Kidney epithelial cell (primary cell): ENCODE data around the gene PTTG2. TPM values are rescaled to one million over a fixed set of nuclear protein-coding genes. Genes with fewer than 3 reads are reported as not detected.
A peak's percentile ranks its signal among the peaks of the same experiment; 100 is the strongest.

Experiments used
- DNase-seq: peaks from one replicate; pipeline ENCODE4 v3.0.0-alpha.2; 2010; ENCODE audit warnings: low read depth
- H3K27me3 ChIP-seq: 2 replicates; pipeline ENCODE4 v1.6.0; 2011; ENCODE audit warnings: low read length; ENCODE audit not compliant: control insufficient read depth, insufficient read depth
- H3K36me3 ChIP-seq: 2 replicates; pipeline ENCODE4 v1.5.1; 2011; ENCODE audit warnings: low read length; ENCODE audit not compliant: control insufficient read depth, insufficient read depth
- H3K4me3 ChIP-seq: 2 replicates; pipeline ENCODE4 v1.5.1; 2011; ENCODE audit warnings: low read depth, mild to moderate bottlenecking, control low read depth, low read length
- total RNA-seq: library from RNA; depleted of rRNA; stranded (reverse); fragments of >200 nt; gene quantifications from 2 replicates; pipeline ENCODE4 v1.2.3, GENCODE V29; 2015
- TF ChIP-seq, protein P1 (sequence below): IDR thresholded peaks from 2 replicates; pipeline ENCODE4 v1.5.1; 2011; ENCODE audit warnings: mild to moderate bottlenecking, moderate library complexity, low read length, control low read depth, inconsistent platforms; ENCODE audit not compliant: insufficient read depth, poor library complexity, severe bottlenecking

PTTG2 gene
- total RNA-seq, 1 donor from 2014 or later = not detected

- peak; percentile 54 for DNase-seq
- Histone ChIP-seq H3K27me3 (no peaks in the 10 kb centered on the region), H3K4me3 (no peak overlapping the region), H3K36me3 (no peaks in the 10 kb centered on the region)
- TF ChIP-seq, protein P1, sequence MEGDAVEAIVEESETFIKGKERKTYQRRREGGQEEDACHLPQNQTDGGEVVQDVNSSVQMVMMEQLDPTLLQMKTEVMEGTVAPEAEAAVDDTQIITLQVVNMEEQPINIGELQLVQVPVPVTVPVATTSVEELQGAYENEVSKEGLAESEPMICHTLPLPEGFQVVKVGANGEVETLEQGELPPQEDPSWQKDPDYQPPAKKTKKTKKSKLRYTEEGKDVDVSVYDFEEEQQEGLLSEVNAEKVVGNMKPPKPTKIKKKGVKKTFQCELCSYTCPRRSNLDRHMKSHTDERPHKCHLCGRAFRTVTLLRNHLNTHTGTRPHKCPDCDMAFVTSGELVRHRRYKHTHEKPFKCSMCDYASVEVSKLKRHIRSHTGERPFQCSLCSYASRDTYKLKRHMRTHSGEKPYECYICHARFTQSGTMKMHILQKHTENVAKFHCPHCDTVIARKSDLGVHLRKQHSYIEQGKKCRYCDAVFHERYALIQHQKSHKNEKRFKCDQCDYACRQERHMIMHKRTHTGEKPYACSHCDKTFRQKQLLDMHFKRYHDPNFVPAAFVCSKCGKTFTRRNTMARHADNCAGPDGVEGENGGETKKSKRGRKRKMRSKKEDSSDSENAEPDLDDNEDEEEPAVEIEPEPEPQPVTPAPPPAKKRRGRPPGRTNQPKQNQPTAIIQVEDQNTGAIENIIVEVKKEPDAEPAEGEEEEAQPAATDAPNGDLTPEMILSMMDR = no peak
Measured at GRCh38 chr4:38002451-38003071, 42.4 kb downstream of the PTTG2 start.

DNA sequence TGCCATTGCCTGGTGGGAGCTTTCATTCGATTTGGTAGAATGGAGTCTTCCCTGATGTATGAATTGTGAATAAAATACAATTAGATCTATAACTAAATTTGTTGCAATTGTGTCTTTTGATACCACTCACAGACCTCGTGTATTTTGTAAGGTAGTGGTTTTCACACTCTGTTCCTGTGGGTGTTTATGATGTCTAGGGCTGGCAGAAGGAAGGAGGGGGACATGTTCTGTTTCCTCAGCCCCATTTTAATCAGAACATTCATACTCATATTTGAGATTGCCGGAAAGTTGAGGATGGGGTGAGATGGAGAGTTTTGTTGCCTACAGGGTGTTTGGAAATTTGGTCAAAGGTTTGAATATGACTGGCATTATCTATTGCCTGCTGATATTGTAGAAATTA is 42.9 kb downstream of the PTTG2 start:
- Histone ChIP-seq H3K27me3 (no peaks in the 10 kb centered on the region), H3K4me3 (no peak overlapping the region), H3K36me3 (no peaks in the 10 kb centered on the region)
- TF ChIP-seq, protein P1 = no peak
- no peak for DNase-seq

DNA sequence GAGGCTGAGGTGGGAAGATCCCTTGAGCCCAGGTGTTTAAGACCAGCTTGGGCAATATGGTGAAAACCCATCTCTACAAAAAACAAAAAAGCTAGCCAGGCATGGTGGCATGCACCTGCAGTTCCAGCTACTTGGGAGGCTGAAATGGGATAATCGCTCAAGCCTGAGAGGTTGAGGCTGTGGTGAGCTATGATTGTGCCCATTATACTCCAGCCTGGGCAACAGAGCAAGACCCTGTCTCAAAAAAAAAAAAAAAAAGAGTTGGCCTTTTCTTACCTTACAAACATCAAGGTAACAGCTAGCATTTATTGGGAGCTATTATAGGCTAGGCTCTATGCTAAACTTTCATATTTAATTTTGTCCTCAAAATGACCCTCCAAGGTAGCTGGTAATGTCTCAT is 43.4 kb downstream of the PTTG2 start:
- DNase-seq = no peak
- Histone ChIP-seq H3K4me3 (no peak overlapping the region), H3K27me3 (no peaks in the 10 kb centered on the region), H3K36me3 (no peaks in the 10 kb centered on the region)
- TF ChIP-seq, protein P1 = no peak

GRCh38 chr4:38004062-38004461 is 43.9 kb downstream of the PTTG2 start:
- TF ChIP-seq, protein P1 = no peak
- peak; percentile 25 for DNase-seq

DNA sequence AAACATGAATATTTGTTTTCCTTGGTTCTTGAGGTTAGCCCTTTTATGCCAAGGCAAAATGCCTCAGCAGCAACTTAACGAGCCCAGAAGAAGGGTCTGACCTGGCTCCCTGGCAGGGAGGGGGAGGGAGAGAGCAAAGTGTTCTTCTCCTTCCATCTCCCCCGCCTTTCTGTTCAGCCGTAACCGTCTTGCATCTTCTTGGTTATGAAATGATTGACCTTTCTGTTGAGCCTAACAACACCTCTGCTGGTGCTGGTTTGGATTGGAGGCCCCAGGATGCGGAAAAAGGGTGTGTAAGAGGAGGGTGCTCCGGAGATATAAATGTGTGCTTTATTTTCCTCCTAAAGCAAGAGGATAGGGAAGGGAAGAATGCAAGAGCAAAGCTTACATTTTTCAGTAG is 44.7 kb downstream of the PTTG2 start:
- H3K36me3 ChIP-seq = no peaks in the 10 kb centered on the region
- no peak overlapping the region for H3K4me3 ChIP-seq
- DNase-seq = no peak
- TF ChIP-seq, protein P1 = no peak
- H3K27me3 ChIP-seq = no peaks in the 10 kb centered on the region

More at GRCh38 chr4:38004062-38004461, 43.9 kb downstream of the PTTG2 start:
- no peaks in the 10 kb centered on the region for H3K36me3 ChIP-seq
- H3K27me3 ChIP-seq = no peaks in the 10 kb centered on the region
- no peak overlapping the region for H3K4me3 ChIP-seq

GRCh38 chr4:38005637-38006036 is 45.4 kb downstream of the PTTG2 start:
- TF ChIP-seq, protein P1 = no peak
- no peaks in the 10 kb centered on the region for H3K36me3 ChIP-seq
- no peak overlapping the region for H3K4me3 ChIP-seq
- no peaks in the 10 kb centered on the region for H3K27me3 ChIP-seq
- DNase-seq = no peak
